ENCODE measurements around the gene DTHD1.

The DTHD1 gene

DNA sequence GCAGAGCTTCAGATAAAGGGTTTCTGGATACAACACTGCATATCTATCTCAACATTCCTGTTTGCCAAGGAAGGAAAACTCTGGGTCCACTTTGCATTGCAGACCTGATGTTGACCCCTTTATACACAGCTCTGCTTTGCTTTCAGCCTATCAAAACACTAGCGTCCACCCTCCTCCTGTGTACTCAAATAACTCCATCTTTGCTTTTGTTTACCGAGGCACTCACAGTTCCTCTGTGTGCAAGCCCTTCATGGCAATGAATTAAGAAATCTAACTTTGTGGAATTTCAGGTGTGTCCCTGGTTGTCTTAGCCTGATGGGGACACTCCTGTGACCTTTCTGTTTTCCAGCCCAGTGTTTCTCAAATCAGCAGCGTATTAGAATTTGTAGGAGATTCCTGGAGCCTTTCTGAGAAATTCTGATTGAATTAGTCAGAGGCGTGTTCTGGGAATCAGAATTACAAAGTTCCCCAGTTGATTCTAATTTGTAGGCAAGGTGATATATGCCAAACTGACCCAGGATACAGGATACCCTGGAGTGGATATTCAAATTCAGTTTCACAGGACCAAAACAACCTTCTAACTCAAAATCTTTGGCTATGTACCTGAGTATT lies 68.6 kb downstream of the DTHD1 start:
- DNase-seq (ENCODE audit: low spot score) = peak; percentile 53

DNA sequence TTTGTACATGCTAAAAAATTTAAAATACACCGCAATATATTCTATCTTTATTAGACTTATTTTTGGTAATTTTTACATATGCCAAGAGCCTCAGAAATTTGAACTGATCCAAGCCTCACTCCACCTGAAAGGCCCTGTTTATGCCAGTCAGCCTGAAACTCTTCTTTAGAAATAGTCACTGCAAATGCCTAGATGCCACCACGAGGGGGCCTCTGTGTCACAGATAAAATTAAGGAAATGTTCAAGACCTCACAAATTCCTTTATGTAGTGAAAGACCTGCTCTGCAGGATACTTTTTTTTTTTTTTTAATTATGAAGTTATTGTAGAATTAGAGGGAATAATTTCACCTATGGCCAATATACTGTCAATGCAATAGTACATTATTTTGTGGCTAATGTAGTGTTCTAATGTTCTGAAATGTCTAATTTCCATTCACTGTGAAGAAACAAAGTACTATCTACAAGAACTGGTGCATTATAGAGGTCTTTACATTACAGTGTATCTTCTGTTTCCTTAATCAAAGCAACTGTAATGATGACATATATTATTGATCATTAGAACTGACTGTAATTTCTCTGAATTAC lies 69.8 kb downstream of the DTHD1 start:
- DNase-seq (ENCODE audit: low spot score) = peak; percentile 95

DNA sequence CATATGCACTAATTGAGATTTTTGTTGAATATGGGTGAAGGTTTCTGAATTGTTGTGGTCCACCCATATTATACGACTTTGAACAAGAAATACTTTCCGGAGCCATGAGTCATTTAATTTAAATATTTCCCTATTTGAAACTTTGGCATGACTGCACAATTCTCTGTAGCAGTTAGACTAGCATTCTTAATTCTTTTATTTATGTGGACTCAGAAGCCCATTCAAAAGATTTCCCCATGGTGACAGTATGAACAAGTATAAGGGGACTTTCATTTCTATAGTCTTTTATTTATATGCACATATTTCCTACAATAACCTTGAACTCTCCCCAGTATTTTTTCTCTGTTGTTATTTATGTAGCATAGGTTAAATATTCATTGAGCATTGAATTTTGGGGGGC lies 72.6 kb downstream of the DTHD1 start:
- no peak for DNase-seq (ENCODE audit: low spot score)

DNA sequence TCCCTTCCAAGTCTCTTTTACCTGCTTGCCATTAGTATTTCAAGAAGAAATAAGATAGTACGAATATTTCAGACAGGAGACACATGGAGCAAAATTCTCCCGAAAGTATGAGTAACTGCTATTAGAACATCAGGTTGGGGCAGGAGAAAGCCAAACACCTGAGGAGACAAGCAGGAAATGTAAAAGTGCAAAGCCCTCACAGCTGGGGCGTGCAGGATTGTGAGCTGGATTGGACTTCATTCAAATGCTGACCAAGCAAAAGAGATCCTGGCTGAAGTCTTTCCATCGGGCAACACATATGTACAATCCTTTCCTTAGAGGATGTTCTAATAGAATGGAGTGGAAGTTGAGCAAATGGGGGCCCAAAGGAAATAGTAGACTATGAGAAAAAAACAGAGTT lies 76.8 kb downstream of the DTHD1 start:
- DNase-seq (ENCODE audit: low spot score) = no peak

DNA sequence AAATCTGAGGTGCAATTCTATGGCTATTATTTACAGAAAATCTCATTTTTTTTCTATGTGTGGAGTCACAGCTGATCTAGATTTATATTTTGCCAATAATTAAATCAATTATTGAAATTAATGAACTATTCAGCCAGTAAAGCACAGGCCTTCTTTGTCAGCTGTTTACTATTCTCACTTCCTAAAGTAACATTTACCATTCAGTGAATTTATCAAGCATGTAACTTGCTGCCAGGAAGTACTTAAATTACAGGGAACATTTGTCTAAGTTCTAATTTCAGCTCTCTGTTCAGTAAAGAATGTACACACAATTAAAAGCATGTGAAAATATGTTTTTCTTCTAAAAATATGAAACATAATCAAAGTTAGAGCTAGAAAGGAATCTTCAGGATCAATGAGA lies 79.3 kb downstream of the DTHD1 start:
- no peak for DNase-seq (ENCODE audit: low spot score)

DNA sequence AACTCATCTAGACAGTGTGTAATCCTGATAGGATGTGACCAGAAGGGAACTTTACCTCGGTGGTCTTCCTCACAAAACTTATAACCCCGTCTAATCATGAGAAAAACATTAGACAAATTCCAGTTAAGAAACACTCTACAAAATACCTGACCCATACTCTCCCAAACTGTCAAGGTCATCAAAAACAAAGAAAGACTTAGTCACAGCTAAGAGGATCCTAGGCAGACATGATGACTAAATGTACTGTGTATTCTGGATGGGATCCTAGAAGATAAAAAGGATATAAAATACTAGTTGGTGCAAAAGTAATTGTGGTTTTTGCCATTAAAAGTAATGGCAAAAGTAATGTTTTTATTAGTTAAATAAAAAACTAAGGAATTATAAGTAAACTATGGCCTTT lies 81.6 kb downstream of the DTHD1 start:
- DNase-seq (ENCODE audit: low spot score) = no peak

DNA sequence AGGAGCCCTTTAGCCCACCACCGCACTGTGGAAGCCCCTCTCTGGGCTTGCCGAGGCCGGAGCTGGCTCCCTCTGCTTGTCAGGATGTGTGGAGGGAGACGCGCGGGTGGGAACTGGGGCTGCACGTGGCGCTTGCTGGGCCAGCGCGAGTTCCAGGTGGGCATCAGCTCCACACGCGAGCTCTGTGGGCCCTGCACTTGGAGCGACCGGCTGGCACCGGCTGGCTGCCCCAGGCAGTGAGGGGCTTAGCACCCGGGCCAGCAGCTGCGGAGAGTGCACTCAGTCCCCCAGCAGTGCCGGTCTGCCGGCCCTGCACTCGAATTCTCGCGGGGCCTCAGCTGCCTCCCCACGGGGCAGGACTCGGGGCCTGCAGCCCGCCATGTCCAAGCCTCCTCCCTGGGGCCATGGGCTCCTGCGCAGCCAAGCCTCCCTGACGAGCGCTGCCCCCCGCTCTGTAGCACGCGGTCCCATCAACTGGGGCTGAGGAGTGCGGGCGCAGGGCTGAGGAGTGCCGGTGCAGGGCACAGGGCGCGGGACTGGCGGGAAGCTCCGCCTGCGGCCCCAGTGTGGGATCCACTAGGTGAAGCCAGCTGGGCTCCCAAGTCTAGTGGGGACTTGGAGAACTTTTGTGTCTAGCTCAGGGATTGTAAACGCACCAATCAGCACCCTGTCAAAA lies 93.6 kb downstream of the DTHD1 start:
- DNase-seq (ENCODE audit: low spot score) = no peak

DNA sequence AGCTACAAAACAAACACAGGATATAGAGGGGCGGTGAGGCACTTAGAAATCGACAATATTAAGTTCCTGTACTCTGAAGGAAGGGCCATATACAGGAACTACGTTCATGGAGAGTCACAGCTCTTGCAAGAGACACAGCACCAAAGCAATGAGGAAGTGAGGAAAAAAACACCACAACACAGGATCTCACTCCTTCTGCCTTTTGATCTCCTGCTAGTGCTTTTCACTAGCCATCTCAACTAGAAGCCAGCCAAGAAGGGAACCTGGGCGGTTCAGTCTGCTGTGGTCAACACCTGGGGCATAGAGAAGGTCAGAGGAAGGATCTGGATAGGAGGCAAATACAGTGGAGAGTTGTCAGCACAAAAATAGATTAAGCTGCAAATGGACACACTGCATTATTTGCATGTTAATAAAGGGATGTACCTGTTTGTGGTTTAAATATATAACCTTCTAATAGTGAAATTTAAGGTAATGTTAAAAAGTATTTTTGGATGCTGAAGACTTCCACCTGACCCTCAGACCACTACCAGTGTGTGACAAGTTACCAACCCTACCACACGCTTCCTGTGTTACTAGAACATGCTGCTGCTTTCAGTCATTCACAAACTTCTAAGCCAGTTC lies 104.6 kb downstream of the DTHD1 start:
- peak; percentile 60 for DNase-seq (ENCODE audit: low spot score)

DNA sequence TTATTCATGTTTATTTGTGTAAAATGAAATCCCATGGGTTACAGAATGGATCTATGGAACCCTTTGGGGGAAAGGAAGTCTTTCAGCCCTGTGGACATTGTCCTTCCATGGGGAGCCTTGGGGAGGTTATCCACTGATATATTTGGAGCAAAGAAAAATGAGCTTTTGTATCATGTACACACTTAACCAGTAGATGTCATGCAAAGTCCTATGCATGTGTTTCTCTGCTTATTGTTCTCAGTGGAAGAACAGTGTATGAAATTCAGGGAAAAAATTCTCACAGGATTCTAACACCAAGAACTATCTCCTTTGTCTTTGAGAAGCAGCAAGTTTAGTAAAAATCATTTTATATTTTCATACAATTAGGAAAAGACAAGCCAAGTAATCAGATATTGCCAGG lies 105.3 kb downstream of the DTHD1 start:
- DNase-seq (ENCODE audit: low spot score) = peak; percentile 49

DNA sequence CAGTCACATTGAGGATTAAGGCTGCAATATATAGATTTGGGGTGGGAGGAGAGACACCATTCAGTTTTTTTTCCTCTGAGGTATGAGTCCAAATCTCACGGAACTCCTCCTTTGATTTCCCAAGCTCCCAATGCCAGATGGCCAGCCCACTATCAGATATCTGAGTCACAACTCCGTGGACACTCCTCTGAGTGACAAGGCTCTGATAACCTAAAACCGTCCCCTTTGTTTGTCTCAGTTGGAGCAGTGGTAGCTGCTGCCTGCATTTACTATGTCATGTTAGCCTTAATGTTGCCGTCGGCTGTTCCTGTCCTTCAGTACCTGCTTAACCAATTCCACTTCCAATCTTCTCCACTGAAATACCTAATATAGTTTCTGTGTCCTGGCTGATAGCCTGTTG lies 107.3 kb downstream of the DTHD1 start:
- no peak for DNase-seq (ENCODE audit: low spot score)

DNA sequence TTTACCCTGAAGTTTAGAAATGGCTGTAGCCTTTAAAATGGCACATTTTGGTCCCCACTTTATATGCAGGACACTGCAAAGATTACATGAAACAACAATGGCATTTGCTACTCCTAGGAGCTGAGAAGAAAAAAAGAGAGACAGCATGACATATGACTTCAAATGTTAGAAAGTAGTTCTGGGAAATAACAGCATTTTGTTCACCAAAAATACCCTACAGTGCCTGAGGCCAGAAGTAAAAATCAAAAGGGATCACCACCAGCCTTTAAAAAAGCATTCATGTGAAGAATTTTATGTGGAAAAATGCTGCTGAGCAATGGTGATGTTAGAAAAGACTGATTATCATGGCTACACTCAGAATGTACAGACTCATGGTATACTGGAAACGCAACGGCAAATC lies 110.0 kb downstream of the DTHD1 start:
- DNase-seq (ENCODE audit: low spot score) = no peak

DNA sequence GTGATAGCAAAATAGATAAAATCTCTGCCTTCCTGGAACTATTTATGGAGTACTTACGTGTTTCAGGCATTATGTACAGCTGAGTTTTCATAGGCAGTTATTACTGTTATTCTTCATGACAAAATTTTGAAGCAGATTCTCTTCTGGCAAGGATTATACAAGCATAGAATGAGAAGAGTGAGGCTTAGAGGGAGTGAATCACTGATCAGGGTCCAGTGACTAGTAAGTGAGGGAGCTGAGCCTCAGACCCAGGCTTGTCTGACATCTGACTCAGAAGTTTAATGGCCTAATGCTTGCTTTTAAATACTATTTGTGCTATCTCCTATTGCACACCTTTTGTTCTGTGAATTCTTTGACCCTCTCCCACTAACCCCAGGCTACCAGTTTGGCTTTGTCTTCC lies 110.6 kb downstream of the DTHD1 start:
- no peak for DNase-seq (ENCODE audit: low spot score)

DNA sequence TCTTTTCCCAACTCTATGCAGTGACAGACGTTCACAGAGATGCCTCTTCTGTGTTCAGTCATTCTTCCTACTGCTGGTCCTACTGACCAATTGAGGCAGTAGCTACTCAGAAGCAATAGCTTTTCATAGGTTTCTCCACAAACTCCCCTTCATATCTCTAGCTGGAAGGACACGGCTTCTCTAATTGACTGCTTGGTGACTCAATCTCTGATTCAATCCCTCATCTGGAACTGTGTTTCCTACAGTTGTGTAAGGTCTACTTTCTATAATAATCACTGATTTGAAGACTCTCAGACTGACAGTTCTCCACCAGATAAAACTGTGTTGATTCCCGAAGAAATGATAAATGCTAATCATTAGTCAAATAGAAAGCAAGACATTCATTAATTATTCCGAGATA lies 111.5 kb downstream of the DTHD1 start:
- DNase-seq (ENCODE audit: low spot score) = no peak

All from pons (tissue), 1 donor.